DND-41 (cell line): ENCODE results near the gene HPDL.

ENCODE experiments used
- ATAC-seq: fragments of 200-7000 bp; cut with Tn5 transposase; 3 replicates; pipeline ENCODE4 v1.9.1; 2021; ENCODE audit warnings: low read depth; ENCODE audit not compliant: insufficient read depth
- DNase-seq: peaks from one replicate; pipeline ENCODE4 v3.0.0-alpha.2; 2020
- H2AFZ ChIP-seq: 2 replicates; pipeline ENCODE4 v1.6.0; 2012; ENCODE audit warnings: low read depth, low read length
- H3K27ac ChIP-seq: 2 replicates; pipeline ENCODE4 v1.5.1; 2012; ENCODE audit warnings: low read length, inconsistent platforms
- H3K27me3 ChIP-seq: fragments of 200-600 bp; sonication (generic); 2 replicates; pipeline ENCODE4 v1.6.0; 2012; ENCODE audit warnings: low read length, mild to moderate bottlenecking, inconsistent platforms; ENCODE audit not compliant: insufficient read depth, poor library complexity
- H3K36me3 ChIP-seq: 2 replicates; pipeline ENCODE4 v1.5.1; 2012; ENCODE audit warnings: low read length, inconsistent platforms; ENCODE audit not compliant: insufficient read depth
- H3K4me1 ChIP-seq: 2 replicates; pipeline ENCODE4 v1.5.1; 2012; ENCODE audit warnings: mild to moderate bottlenecking, low read length; ENCODE audit not compliant: insufficient read depth
- H3K4me2 ChIP-seq: 2 replicates; pipeline ENCODE4 v1.6.0; 2012; ENCODE audit warnings: mild to moderate bottlenecking, moderate library complexity, low read length, inconsistent platforms; ENCODE audit not compliant: insufficient read depth
- H3K4me3 ChIP-seq, 2 experiments: fragments of 200-600 bp in 1 of 2; shearing (Covaris generic) in 1 of 2; 2 replicates each; pipeline ENCODE4 v1.5.1; 2012 to 2016; ENCODE audit warnings: inconsistent platforms in 2 of 2, low read length in 2 of 2, mild to moderate bottlenecking in 2 of 2, low read depth in 1 of 2, moderate library complexity in 1 of 2
- H3K79me2 ChIP-seq: 2 replicates; pipeline ENCODE4 v1.6.0; 2012; ENCODE audit warnings: low read length, inconsistent platforms; ENCODE audit not compliant: insufficient read depth
- H3K9ac ChIP-seq: 2 replicates; pipeline ENCODE4 v1.6.0; 2012; ENCODE audit warnings: low read depth, mild to moderate bottlenecking, inconsistent platforms, low read length, moderate library complexity
- H3K9me3 ChIP-seq: 2 replicates; pipeline ENCODE4 v1.5.1; 2012; ENCODE audit warnings: low read length, moderate library complexity, mild to moderate bottlenecking, inconsistent platforms; ENCODE audit not compliant: insufficient read depth, severe bottlenecking
- H4K20me1 ChIP-seq: 2 replicates; pipeline ENCODE4 v1.6.0; 2012; ENCODE audit warnings: low read length; ENCODE audit not compliant: insufficient read depth
- EZH2 ChIP-seq: IDR thresholded peaks from 3 replicates; pipeline ENCODE4 v1.6.1; 2012; ENCODE audit warnings: borderline replicate concordance, low read depth, mild to moderate bottlenecking, moderate library complexity, low read length, inconsistent platforms; ENCODE audit not compliant: severe bottlenecking
- TF ChIP-seq, protein P1 (sequence below): IDR thresholded peaks from 2 replicates; pipeline ENCODE4 v1.5.1; 2012; ENCODE audit warnings: borderline replicate concordance, low read length, moderate library complexity, mild to moderate bottlenecking; ENCODE audit not compliant: poor library complexity, severe bottlenecking; ENCODE audit errors: extremely low read depth

Gene HPDL

DNA sequence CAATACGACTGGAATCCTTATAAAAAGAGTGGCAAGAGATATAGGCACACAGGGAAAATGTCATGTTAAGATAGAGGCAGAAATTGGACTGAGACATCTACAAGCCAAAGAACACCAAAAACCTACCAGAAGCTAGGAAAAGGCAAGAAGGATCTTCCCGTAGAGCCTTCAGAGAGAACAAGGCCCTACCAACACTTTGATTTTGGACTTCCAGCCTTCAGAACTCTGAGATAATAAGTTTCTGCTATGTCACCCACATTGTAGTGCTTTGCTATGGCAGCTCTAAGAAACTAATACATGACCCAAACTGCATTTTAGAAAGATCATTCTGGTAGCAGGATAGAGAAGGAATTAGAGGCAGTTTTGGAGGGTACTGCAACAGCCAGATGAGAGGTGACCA lies 37.6 kb downstream of the HPDL start:
- ATAC-seq = no peak

GRCh38 chr1:45365051-45365450 lies 38.4 kb downstream of the HPDL start:
- no peaks in the 10 kb centered on the region for H3K36me3 ChIP-seq
- H3K27me3 ChIP-seq = no peaks in the 10 kb centered on the region
- no peak overlapping the region for H3K9ac ChIP-seq
- no peak overlapping the region for H3K4me3 ChIP-seq
- ATAC-seq (no peak), DNase-seq (no peak)
- no peak overlapping the region for H3K4me2 ChIP-seq
- no peak for TF ChIP-seq EZH2
- TF ChIP-seq, protein P1, sequence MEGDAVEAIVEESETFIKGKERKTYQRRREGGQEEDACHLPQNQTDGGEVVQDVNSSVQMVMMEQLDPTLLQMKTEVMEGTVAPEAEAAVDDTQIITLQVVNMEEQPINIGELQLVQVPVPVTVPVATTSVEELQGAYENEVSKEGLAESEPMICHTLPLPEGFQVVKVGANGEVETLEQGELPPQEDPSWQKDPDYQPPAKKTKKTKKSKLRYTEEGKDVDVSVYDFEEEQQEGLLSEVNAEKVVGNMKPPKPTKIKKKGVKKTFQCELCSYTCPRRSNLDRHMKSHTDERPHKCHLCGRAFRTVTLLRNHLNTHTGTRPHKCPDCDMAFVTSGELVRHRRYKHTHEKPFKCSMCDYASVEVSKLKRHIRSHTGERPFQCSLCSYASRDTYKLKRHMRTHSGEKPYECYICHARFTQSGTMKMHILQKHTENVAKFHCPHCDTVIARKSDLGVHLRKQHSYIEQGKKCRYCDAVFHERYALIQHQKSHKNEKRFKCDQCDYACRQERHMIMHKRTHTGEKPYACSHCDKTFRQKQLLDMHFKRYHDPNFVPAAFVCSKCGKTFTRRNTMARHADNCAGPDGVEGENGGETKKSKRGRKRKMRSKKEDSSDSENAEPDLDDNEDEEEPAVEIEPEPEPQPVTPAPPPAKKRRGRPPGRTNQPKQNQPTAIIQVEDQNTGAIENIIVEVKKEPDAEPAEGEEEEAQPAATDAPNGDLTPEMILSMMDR = no peak
- H2AFZ ChIP-seq = no peak overlapping the region
- no peaks in the 10 kb centered on the region for H3K79me2 ChIP-seq
- no peaks in the 10 kb centered on the region for H3K4me1 ChIP-seq
- no peaks in the 10 kb centered on the region for H3K9me3 ChIP-seq
- no peak overlapping the region for H3K27ac ChIP-seq
- no peaks in the 10 kb centered on the region for H4K20me1 ChIP-seq

More for the DNA sequence above, 37.6 kb downstream of the HPDL start:
- H3K9me3 ChIP-seq = no peaks in the 10 kb centered on the region
- no peak for DNase-seq
- no peak overlapping the region for H3K9ac ChIP-seq
- no peaks in the 10 kb centered on the region for H3K36me3 ChIP-seq
- H3K4me2 ChIP-seq = no peak overlapping the region
- no peak overlapping the region for H3K4me3 ChIP-seq
- H2AFZ ChIP-seq = no peak overlapping the region
- no peaks in the 10 kb centered on the region for H3K27me3 ChIP-seq
- no peak overlapping the region for H3K27ac ChIP-seq
- no peaks in the 10 kb centered on the region for H3K4me1 ChIP-seq
- TF ChIP-seq, protein P1 = no peak
- no peak for TF ChIP-seq EZH2
- H3K79me2 ChIP-seq = no peaks in the 10 kb centered on the region
- no peaks in the 10 kb centered on the region for H4K20me1 ChIP-seq

GRCh38 chr1:45370575-45370974 lies 43.9 kb downstream of the HPDL start:
- no peak overlapping the region; the same call in 1 of the 2 replicates for H2AFZ ChIP-seq

More at GRCh38 chr1:45370575-45370974, 43.9 kb downstream of the HPDL start:
- no peaks in the 10 kb centered on the region for H4K20me1 ChIP-seq
- no peak overlapping the region for H3K9ac ChIP-seq
- H3K27ac ChIP-seq = no peak overlapping the region
- DNase-seq = no peak
- TF ChIP-seq, protein P1 = no peak
- no peak for TF ChIP-seq EZH2
- no peak overlapping the region for H3K4me2 ChIP-seq
- no peak overlapping the region for H3K4me3 ChIP-seq
- no peaks in the 10 kb centered on the region for H3K36me3 ChIP-seq
- H3K27me3 ChIP-seq = no peaks in the 10 kb centered on the region
- no peaks in the 10 kb centered on the region for H3K4me1 ChIP-seq
- no peaks in the 10 kb centered on the region for H3K9me3 ChIP-seq
- H3K79me2 ChIP-seq = no peaks in the 10 kb centered on the region
- no peak for ATAC-seq
